Keratinocyte (primary cell): ENCODE data around the gene RBFOX2.

Source experiments
- CTCF ChIP-seq, 3 experiments: IDR thresholded peaks in 1 of 3; conservative IDR thresholded peaks in 1 of 3; optimal IDR thresholded peaks in 1 of 3; 2 replicates in 2 of 3; 3 replicates in 1 of 3; pipeline versions ENCODE3 to v1.5.1; 2011; ENCODE audit warnings: low read length in 3 of 3, mild to moderate bottlenecking in 3 of 3, moderate library complexity in 2 of 3, control low read depth in 1 of 3, inconsistent platforms in 1 of 3; ENCODE audit not compliant: insufficient read depth in 2 of 3; ENCODE audit errors: extremely low read depth in 1 of 3
- EZH2 ChIP-seq: IDR thresholded peaks from one replicate; pipeline ENCODE4 v1.6.1; 2012; ENCODE audit warnings: inconsistent platforms, mild to moderate bottlenecking, low read length, moderate library complexity

GRCh38 chr22:35705141-35705540 lies 323.5 kb downstream of the RBFOX2 start:
- TF ChIP-seq CTCF (optimal IDR thresholded peaks at IDR 0.05 in 1 of 3, IDR thresholded peaks at IDR 0.05 in 1 of 3, conservative IDR thresholded peaks at IDR 0.05 in 1 of 3; ENCODE audit: extremely low read depth in 1 of 3, insufficient read depth in 2 of 3, low read length in 3 of 3) (no peak), EZH2 (no peak)
